Sigmoid colon (tissue), 4 donors: Measurements from ENCODE around the gene RPP14.

Experiments used
- CTCF ChIP-seq, 4 experiments: fragments of 450-650 bp in 3 of 4; fragments of 200-600 bp in 1 of 4; IDR thresholded peaks; one replicate each; pipeline ENCODE4 v1.5.1; 2016 to 2019; ENCODE audit warnings: antibody characterized with exemption in 4 of 4, mild to moderate bottlenecking in 3 of 4, moderate library complexity in 2 of 4
- POLR2A ChIP-seq, 2 donors: fragments of 450-650 bp; IDR thresholded peaks; one replicate each; pipeline ENCODE4 v1.6.1; 2016; ENCODE audit warnings: antibody characterized with exemption in 2 of 2, mild to moderate bottlenecking in 2 of 2, moderate library complexity in 2 of 2
- POLR2AphosphoS5 ChIP-seq, 4 donors: sonication (generic); formaldehyde crosslinking; IDR thresholded peaks; one replicate each; pipeline ENCODE4 v1.6.1; 2017; ENCODE audit warnings: antibody characterized with exemption in 4 of 4

GRCh38 chr3:58340594-58341244, 34.7 kb downstream of the RPP14 start:
- TF ChIP-seq CTCF (IDR thresholded peaks at IDR 0.05) (no peak), POLR2AphosphoS5 (IDR thresholded peaks at IDR 0.05) (no peak), POLR2A (IDR thresholded peaks at IDR 0.05) (no peak)
